Esophagus muscularis mucosa (tissue), 4 donors: ENCODE results near the gene FAM187B. TPM values are rescaled to one million over a fixed set of nuclear protein-coding genes. Genes with fewer than 3 reads are reported as not detected.

ENCODE experiments used
- DNase-seq: peaks from one replicate; pipeline ENCODE4 v3.0.0-alpha.2; 2017; ENCODE audit errors: extremely low spot score
- H3K27ac ChIP-seq, 4 donors: fragments of 200-600 bp; sonication (generic); replicated peaks in 1 of 4; 1 replicate in 3 of 4; 2 replicates in 1 of 4; pipeline ENCODE4 v1.5.1; 2016 to 2019; ENCODE audit warnings: mild to moderate bottlenecking in 1 of 4
- H3K27me3 ChIP-seq, 4 donors: fragments of 200-600 bp; sonication (generic); one replicate each; pipeline versions ENCODE4 v1.5.1 to v1.6.0; 2016 to 2019
- H3K36me3 ChIP-seq, 4 donors: fragments of 200-600 bp; sonication (generic); one replicate each; pipeline ENCODE4 v1.5.1; 2016 to 2019
- H3K4me1 ChIP-seq, 4 donors: fragments of 200-600 bp; sonication (generic); one replicate each; pipeline ENCODE4 v1.5.1; 2016 to 2019
- H3K4me3 ChIP-seq, 4 donors: fragments of 200-600 bp; sonication (generic); 1 replicate in 2 of 4; 2 replicates in 2 of 4; pipeline ENCODE4 v1.5.1; 2016 to 2019; ENCODE audit warnings: mild to moderate bottlenecking in 4 of 4, moderate library complexity in 1 of 4
- H3K9me3 ChIP-seq, 4 donors: fragments of 200-600 bp; sonication (generic); 1 replicate in 3 of 4; 2 replicates in 1 of 4; pipeline ENCODE4 v1.5.1; 2016 to 2019
- CTCF ChIP-seq, 3 experiments: fragments of 200-600 bp in 2 of 3; fragments of 450-650 bp in 1 of 3; sonication (generic) in 2 of 3; IDR thresholded peaks; one replicate each; pipeline ENCODE4 v1.5.1; 2017 to 2019; ENCODE audit warnings: antibody characterized with exemption in 3 of 3, mild to moderate bottlenecking in 2 of 3, moderate library complexity in 1 of 3
- EP300 ChIP-seq: sonication (generic); formaldehyde crosslinking; IDR thresholded peaks from one replicate; pipeline ENCODE4 v1.6.1; 2017; ENCODE audit warnings: antibody characterized with exemption
- POLR2A ChIP-seq: fragments of 450-650 bp; IDR thresholded peaks from one replicate; pipeline ENCODE4 v1.6.1; 2017; ENCODE audit warnings: antibody characterized with exemption, moderate library complexity, mild to moderate bottlenecking, low read depth
- POLR2AphosphoS5 ChIP-seq, 2 donors: sonication (generic); formaldehyde crosslinking; IDR thresholded peaks; one replicate each; pipeline ENCODE4 v1.6.1; 2017; ENCODE audit warnings: antibody characterized with exemption in 2 of 2
- WGBS: methylation state at CpG from one replicate; pipeline ENCODE4 v1.1.5; 2018; 5-methylcytosine and 5-hydroxymethylcytosine counted together
- intact Hi-C: fragments of 100-400 bp; cut with DNase I; formaldehyde crosslinking; loops from one replicate; pipeline ENCODE4 v1.15.1; 2023
- total RNA-seq, 4 donors: library from RNA; depleted of rRNA; stranded (reverse); fragments of >200 nt; gene quantifications; one replicate each; pipeline versions ENCODE4 v1.1.0 to v1.2.1, GENCODE V29; 2016

FAM187B gene
- total RNA-seq, 4 donors from 2014 or later, result not detected

GRCh38 chr19:35262101-35262761 is 33.7 kb upstream of the FAM187B start:
- H3K27ac ChIP-seq, result no peak overlapping the region
- no peak overlapping the region for H3K4me3 ChIP-seq
- TF ChIP-seq CTCF (IDR thresholded peaks at IDR 0.05), result no peak
- TF ChIP-seq POLR2AphosphoS5 (IDR thresholded peaks at IDR 0.05), result no peak
- TF ChIP-seq EP300, result no peak
- TF ChIP-seq POLR2A, result no peak
- peaks cover 0 to 4% (median 0%) of the 10 kb centered on the region in 4 donors for H3K36me3 ChIP-seq
- peaks cover 0 to 9% (median 0%) of the 10 kb centered on the region in 4 donors for H3K27me3 ChIP-seq
- H3K4me1 ChIP-seq, result peaks cover 22 to 41% (median 30%) of the 10 kb centered on the region in 4 donors
- 76% methylated on average over 11 of the region's 17 CpGs for WGBS
- intact Hi-C loops, result no loop called here
- no peak for DNase-seq
- no peaks in the 10 kb centered on the region for H3K9me3 ChIP-seq

DNA sequence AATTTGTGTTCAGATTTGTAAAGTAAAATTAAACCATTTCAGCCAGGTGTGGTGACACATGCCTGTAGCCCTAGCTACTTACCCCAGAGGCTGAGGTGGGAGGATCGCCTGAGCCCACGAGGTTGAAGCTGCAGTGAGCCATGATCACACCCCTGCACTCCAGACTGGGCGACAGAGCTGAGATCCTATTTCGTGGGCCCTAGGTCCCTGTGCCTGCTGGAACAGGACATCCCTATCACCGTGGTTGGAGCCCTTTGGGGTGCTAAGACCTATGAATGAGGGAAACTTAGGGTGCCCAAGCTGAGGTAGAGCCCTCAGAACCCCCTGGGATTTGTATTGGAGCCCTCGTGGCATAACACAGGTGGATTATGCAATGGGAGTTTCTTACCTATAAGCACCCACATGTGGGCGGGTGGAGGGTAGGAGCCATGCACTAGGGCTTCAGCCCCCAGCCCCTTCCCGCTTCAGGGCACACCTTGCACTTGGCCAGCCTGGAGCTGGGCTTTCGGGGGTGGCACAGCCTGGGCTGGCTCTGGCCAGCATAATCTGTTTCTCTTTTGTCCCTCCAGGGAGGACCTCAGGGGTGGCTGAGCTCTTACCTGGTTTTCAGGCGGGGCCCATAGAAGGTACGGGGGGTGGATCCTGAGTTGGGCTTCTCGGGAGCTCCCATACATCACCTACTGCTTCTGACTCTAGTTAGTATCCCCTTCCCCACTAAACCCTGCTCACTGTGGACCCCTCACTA is 33.0 kb upstream of the FAM187B start:
- 63% methylated on average over 9 of the region's 12 CpGs for WGBS
- Histone ChIP-seq H3K9me3 (no peaks in the 10 kb centered on the region), H3K4me1 (peaks cover 17 to 34% (median 23%) of the 10 kb centered on the region in 4 donors), H3K27me3 (peaks cover 0 to 14% (median 0%) of the 10 kb centered on the region in 4 donors), H3K36me3 (peaks cover 0 to 4% (median 0%) of the 10 kb centered on the region in 4 donors), H3K27ac (no peak overlapping the region), H3K4me3 (no peak overlapping the region)
- DNase-seq, result no peak
- TF ChIP-seq EP300 (no peak), POLR2AphosphoS5 (IDR thresholded peaks at IDR 0.05) (no peak), CTCF (IDR thresholded peaks at IDR 0.05) (no peak), POLR2A (no peak)
- intact Hi-C loops, result no loop called here

DNA sequence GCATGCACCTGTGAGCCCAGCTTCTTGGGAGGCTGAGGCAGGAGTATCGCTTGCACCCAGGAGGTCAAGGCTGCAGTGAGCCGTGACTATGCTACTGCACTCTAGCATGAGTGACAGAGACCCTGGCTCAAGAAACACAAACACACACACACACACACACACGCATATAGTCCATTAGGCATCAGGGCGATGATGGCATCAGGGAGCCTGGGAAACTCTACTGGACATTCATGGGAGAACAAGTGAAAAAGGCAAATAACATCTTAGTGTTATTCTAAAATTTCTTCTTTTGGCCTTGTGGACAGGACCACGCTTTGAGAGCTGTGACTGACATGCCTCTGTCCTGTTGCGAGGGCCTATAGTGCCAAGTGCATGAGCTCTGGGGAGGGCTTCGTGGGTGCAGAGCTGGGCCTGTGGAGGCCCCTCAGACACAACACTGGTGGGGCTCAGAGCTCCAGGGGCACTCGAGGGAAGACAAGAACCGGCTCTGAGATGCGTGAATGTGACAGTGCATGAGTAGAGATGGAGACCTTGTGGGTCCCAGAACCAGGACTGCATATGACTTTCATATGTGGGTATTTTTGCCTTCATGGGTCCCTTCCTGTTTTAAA is 32.3 kb upstream of the FAM187B start:
- H3K9me3 ChIP-seq, result no peaks in the 10 kb centered on the region
- intact Hi-C loops, result no loop called here
- H3K36me3 ChIP-seq, result no peaks in the 10 kb centered on the region
- H3K27me3 ChIP-seq, result peaks cover 0 to 14% (median 0%) of the 10 kb centered on the region in 4 donors
- peaks cover 10 to 27% (median 15%) of the 10 kb centered on the region in 4 donors for H3K4me1 ChIP-seq
- H3K27ac ChIP-seq, result no peak overlapping the region
- no peak for TF ChIP-seq EP300
- TF ChIP-seq CTCF (IDR thresholded peaks at IDR 0.05), result no peak
- TF ChIP-seq POLR2AphosphoS5 (IDR thresholded peaks at IDR 0.05), result no peak
- no peak for TF ChIP-seq POLR2A
- 90% methylated on average over 7 of the region's 10 CpGs for WGBS
- no peak for DNase-seq
- no peak overlapping the region for H3K4me3 ChIP-seq

DNA sequence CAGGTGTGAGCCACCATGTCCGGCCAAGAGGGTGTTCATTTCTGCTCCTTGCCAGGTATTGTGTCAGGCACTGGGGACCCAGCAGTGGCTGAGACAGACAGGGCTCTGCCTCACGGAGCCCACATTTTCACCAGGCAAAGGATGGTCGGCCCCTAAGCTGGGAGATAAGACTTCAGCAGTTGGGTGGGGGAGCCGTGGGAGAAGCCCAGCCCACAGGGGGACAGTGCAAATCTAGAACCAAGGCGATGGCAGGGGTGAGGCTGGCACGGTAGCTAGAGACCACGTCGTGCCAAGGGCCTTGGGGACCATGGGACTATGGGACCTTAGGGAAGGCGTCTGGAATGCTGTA is 28.5 kb upstream of the FAM187B start:
- H3K27me3 ChIP-seq, result peaks cover 0 to 49% (median 0%) of the 10 kb centered on the region in 4 donors
- no peak for DNase-seq
- H3K9me3 ChIP-seq, result no peaks in the 10 kb centered on the region
- TF ChIP-seq POLR2AphosphoS5 (IDR thresholded peaks at IDR 0.05), result no peak
- TF ChIP-seq CTCF (IDR thresholded peaks at IDR 0.05), result no peak
- TF ChIP-seq POLR2A, result no peak
- no peak for TF ChIP-seq EP300
- no peaks in the 10 kb centered on the region for H3K36me3 ChIP-seq
- no peak overlapping the region for H3K27ac ChIP-seq
- H3K4me3 ChIP-seq, result no peak overlapping the region
- H3K4me1 ChIP-seq, result peaks cover 0 to 8% (median 7%) of the 10 kb centered on the region in 4 donors
- intact Hi-C loops, result no loop called here
- WGBS, result 81% methylated on average over 8 of the region's 9 CpGs
